SK-N-SH treated with all-trans-retinoic acid at 6 μM for 48 hours (cell line): ENCODE data around the gene MERTK.
"Not testable (repeated sequence)": the region's sequence is repeated elsewhere in the genome, so short reads cannot be mapped to it uniquely, and the experiment has no call there.

Experiments used
- ARNTL ChIP-seq: fragments of 450-650 bp; formaldehyde crosslinking; IDR thresholded peaks from 2 replicates; pipeline ENCODE4 v1.5.0; 2020; ENCODE audit warnings: low read depth, mild to moderate bottlenecking, moderate library complexity, borderline replicate concordance
- BACH2 ChIP-seq: fragments of 250-450 bp; sonication (Bioruptor Pico); IDR thresholded peaks from 2 replicates; pipeline ENCODE4 v1.9.0; 2021; ENCODE audit warnings: mild to moderate bottlenecking, borderline replicate concordance
- ESRRG ChIP-seq: fragments of 250-450 bp; sonication (Bioruptor Pico); IDR thresholded peaks from 2 replicates; pipeline ENCODE4 v1.6.1; 2021; ENCODE audit warnings: mild to moderate bottlenecking
- ISL1 ChIP-seq: fragments of 250-450 bp; sonication (Bioruptor Pico); IDR thresholded peaks from 2 replicates; pipeline ENCODE4 v2.1.2; 2022; ENCODE audit warnings: mild to moderate bottlenecking, moderate library complexity
- RARB ChIP-seq: fragments of 250-450 bp; sonication (Bioruptor Pico); IDR thresholded peaks from 2 replicates; pipeline ENCODE4 v1.8.0; 2021; ENCODE audit warnings: mild to moderate bottlenecking, moderate library complexity
- SNAI2 ChIP-seq: fragments of 250-450 bp; sonication (Bioruptor Pico); IDR thresholded peaks from 2 replicates; pipeline ENCODE4 v1.5.0; 2020; ENCODE audit warnings: mild to moderate bottlenecking, moderate library complexity
- TCF4 ChIP-seq: fragments of 250-450 bp; sonication (Bioruptor Pico); IDR thresholded peaks from 2 replicates; pipeline ENCODE4 v1.8.0; 2021; ENCODE audit warnings: mild to moderate bottlenecking, moderate library complexity, borderline replicate concordance
- ZFP3 ChIP-seq: fragments of 250-450 bp; sonication (Bioruptor Pico); IDR thresholded peaks from 2 replicates; pipeline ENCODE4 v1.5.0; 2020; ENCODE audit warnings: mild to moderate bottlenecking, moderate library complexity
- ZFP30 ChIP-seq: fragments of 450-650 bp; formaldehyde crosslinking; IDR thresholded peaks from 2 replicates; pipeline ENCODE4 v1.5.0; 2022; ENCODE audit warnings: mild to moderate bottlenecking, moderate library complexity
- ZNF70 ChIP-seq: fragments of 450-650 bp; formaldehyde crosslinking; IDR thresholded peaks from 2 replicates; pipeline ENCODE4 v1.5.0; 2020; ENCODE audit warnings: mild to moderate bottlenecking, moderate library complexity
- TF ChIP-seq, protein P1 (sequence below): fragments of 250-450 bp; sonication (Bioruptor Pico); IDR thresholded peaks from 2 replicates; pipeline ENCODE4 v1.5.1; 2020; ENCODE audit warnings: low read depth, mild to moderate bottlenecking, moderate library complexity
- TF ChIP-seq, protein P2 (sequence below): fragments of 250-450 bp; sonication (Bioruptor Pico); IDR thresholded peaks from 2 replicates; pipeline ENCODE4 v1.5.0; 2020; ENCODE audit warnings: mild to moderate bottlenecking, moderate library complexity
- TF ChIP-seq, protein P3 (sequence below): fragments of 250-450 bp; sonication (Bioruptor Pico); IDR thresholded peaks from 2 replicates; pipeline ENCODE4 v1.8.0; 2020; ENCODE audit warnings: mild to moderate bottlenecking, moderate library complexity, borderline replicate concordance

DNA sequence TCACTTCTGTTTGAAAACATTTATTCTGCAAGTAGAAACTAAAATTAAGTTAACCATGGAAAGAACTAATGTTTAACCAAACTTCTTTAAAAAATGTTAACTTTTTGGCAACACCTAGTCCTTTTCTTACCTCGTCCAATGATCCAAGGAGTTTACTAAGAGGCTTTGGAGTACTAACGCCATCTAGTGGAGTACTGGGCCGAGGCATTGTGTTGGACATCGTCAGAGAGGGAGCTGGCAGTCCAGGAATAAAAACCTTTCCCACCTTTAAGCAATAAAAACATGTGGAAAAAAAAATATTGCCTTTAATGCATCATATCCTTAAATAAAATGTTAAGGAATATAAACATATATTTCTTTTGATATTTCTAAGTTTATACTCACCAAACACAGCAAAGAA is 47.8 kb upstream of the MERTK start:
- TF ChIP-seq RARB (CRISPR knock-in tag); ESRRG; ZNF70; SNAI2 (CRISPR knock-in tag); ZFP3 (CRISPR knock-in tag); ISL1 (CRISPR knock-in tag); BACH2 (CRISPR knock-in tag); ARNTL (CRISPR knock-in tag); TCF4 (CRISPR knock-in tag); ZFP30: not testable (repeated sequence)
- TF ChIP-seq, protein P1, sequence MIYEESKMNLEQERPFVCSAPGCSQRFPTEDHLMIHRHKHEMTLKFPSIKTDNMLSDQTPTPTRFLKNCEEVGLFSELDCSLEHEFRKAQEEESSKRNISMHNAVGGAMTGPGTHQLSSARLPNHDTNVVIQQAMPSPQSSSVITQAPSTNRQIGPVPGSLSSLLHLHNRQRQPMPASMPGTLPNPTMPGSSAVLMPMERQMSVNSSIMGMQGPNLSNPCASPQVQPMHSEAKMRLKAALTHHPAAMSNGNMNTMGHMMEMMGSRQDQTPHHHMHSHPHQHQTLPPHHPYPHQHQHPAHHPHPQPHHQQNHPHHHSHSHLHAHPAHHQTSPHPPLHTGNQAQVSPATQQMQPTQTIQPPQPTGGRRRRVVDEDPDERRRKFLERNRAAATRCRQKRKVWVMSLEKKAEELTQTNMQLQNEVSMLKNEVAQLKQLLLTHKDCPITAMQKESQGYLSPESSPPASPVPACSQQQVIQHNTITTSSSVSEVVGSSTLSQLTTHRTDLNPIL (CRISPR knock-in tag): not testable (repeated sequence)
- TF ChIP-seq, protein P2, sequence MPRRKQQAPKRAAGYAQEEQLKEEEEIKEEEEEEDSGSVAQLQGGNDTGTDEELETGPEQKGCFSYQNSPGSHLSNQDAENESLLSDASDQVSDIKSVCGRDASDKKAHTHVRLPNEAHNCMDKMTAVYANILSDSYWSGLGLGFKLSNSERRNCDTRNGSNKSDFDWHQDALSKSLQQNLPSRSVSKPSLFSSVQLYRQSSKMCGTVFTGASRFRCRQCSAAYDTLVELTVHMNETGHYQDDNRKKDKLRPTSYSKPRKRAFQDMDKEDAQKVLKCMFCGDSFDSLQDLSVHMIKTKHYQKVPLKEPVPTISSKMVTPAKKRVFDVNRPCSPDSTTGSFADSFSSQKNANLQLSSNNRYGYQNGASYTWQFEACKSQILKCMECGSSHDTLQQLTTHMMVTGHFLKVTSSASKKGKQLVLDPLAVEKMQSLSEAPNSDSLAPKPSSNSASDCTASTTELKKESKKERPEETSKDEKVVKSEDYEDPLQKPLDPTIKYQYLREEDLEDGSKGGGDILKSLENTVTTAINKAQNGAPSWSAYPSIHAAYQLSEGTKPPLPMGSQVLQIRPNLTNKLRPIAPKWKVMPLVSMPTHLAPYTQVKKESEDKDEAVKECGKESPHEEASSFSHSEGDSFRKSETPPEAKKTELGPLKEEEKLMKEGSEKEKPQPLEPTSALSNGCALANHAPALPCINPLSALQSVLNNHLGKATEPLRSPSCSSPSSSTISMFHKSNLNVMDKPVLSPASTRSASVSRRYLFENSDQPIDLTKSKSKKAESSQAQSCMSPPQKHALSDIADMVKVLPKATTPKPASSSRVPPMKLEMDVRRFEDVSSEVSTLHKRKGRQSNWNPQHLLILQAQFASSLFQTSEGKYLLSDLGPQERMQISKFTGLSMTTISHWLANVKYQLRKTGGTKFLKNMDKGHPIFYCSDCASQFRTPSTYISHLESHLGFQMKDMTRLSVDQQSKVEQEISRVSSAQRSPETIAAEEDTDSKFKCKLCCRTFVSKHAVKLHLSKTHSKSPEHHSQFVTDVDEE (CRISPR knock-in tag): not testable (repeated sequence)
- TF ChIP-seq, protein P3, sequence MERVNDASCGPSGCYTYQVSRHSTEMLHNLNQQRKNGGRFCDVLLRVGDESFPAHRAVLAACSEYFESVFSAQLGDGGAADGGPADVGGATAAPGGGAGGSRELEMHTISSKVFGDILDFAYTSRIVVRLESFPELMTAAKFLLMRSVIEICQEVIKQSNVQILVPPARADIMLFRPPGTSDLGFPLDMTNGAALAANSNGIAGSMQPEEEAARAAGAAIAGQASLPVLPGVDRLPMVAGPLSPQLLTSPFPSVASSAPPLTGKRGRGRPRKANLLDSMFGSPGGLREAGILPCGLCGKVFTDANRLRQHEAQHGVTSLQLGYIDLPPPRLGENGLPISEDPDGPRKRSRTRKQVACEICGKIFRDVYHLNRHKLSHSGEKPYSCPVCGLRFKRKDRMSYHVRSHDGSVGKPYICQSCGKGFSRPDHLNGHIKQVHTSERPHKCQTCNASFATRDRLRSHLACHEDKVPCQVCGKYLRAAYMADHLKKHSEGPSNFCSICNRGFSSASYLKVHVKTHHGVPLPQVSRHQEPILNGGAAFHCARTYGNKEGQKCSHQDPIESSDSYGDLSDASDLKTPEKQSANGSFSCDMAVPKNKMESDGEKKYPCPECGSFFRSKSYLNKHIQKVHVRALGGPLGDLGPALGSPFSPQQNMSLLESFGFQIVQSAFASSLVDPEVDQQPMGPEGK (CRISPR knock-in tag): not testable (repeated sequence)
